CMK (cell line): ENCODE results near the gene VDR.
"Not testable (repeated sequence)": the region's sequence is repeated elsewhere in the genome, so short reads cannot be mapped to it uniquely, and the experiment has no call there.

ENCODE experiments used
- DNase-seq: peaks from one replicate; pipeline ENCODE4 v3.0.0-alpha.2; 2010; ENCODE audit warnings: low read depth

The VDR gene

GRCh38 chr12:47828008-47828975 is 76.5 kb downstream of the VDR start:
- no peak for DNase-seq

- no peak for DNase-seq
Observed at GRCh38 chr12:47825173-47825639, 79.6 kb downstream of the VDR start.

- no peak for DNase-seq
Observed at GRCh38 chr12:47824635-47825034, 80.2 kb downstream of the VDR start.

DNA sequence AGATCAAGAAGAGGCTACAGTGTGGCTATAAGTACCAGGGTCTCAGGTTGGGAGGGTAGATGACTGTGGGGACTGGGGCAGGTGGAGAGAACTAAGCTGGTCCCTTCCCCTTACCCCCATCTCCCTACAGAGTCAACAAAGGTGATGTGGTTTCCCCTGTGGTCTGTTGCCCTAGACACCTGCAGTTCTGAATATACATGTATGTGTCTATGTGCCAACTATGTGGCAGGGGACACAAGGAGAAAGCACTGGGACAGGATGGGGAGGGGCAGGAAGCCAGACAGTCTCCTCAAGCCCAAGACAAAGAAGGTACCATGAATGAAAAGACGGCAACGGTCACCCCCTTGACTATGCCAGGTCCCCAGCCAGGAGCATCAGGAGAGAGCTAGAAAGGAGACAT is 80.6 kb downstream of the VDR start:
- no peak for DNase-seq

DNA sequence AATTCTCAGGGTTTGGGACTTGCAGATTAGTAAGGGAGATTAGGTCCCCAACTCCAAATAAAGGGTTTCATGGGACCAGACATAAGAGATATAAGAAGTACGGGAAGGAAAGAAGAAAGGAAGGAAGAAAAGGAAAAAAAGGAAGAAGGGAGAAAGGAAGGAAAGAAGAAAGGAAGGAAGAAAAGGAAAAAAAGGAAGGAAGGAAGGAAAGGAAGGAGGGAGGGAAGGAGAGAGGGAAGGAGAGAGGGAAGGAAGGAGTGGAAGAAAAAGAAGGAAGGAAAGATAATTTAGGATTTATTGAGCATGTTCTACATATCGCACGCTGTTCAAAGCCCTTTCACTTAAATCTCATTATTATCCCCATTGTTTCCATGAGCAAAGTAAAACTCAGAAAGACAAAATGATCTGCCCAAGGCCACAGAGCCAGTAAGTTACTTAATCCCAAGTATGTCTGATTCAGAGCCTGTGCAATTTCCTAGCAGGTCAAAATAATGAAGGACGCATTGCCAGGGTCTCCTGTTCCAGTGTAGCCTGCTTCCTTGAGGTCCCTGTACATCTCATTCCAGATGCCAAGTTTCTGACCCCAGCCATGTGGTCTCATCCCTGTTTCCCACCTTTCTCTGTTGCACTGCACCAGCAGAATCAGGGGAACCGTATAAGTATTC is 81.2 kb downstream of the VDR start:
- DNase-seq = no peak

DNA sequence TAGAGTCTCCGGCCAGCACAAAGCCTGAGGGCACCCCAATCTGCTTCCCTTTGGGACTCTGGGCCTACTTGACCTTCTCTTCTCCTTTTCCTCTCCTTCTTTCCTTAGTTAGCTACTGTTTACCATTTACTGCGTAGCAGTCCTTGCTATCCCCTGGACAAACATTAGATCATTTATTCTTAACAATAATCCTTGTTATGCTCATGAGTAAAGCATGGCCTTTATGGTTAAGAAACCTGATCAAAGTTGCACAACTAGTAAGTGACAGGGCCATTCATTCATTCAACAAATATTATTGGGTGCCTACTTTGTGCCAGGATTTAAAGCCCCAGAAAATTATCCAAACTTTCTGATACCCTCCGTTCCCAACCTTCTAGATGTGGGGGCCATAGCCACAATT is 81.9 kb downstream of the VDR start:
- DNase-seq = no peak

DNA sequence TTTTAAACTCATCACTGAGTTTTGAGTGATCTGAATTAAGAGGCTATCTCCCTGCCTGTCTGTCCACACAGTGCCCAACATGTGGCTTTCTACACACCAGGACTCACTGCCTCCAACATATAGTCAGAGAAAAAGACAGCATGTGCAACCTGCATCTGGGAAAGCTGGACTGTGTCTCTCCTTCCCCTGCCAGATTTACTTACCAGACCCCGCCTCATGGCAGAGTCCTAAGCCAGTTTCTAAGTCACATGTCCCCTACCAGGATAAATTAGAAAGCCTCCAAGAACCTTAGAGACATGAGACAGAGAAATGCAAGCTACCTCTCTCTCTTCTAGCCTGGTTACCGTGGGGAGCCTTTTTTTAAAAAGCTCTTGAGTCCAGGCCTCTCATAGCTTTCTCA is 82.4 kb downstream of the VDR start:
- DNase-seq = no peak

DNA sequence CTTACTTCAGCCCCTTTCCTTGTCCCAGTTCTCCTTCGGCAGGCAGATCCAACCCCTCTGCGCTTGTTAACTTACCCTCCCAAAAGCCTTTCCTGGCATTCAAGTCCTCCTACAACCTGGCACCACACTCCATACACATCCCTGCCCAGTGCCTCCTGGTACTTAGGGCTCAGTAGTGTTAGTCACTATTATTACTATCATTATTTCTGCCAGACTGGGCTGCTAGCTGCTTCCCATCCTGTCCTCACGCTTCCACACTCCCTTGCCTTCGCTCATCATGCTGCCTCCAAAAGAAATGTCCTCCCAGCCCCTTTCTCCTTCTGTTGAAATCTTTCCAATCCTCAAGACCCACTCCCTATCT is 83.5 kb downstream of the VDR start:
- DNase-seq = no peak

- no peak for DNase-seq
Observed at GRCh38 chr12:47820631-47821345, 84.0 kb downstream of the VDR start.

DNA sequence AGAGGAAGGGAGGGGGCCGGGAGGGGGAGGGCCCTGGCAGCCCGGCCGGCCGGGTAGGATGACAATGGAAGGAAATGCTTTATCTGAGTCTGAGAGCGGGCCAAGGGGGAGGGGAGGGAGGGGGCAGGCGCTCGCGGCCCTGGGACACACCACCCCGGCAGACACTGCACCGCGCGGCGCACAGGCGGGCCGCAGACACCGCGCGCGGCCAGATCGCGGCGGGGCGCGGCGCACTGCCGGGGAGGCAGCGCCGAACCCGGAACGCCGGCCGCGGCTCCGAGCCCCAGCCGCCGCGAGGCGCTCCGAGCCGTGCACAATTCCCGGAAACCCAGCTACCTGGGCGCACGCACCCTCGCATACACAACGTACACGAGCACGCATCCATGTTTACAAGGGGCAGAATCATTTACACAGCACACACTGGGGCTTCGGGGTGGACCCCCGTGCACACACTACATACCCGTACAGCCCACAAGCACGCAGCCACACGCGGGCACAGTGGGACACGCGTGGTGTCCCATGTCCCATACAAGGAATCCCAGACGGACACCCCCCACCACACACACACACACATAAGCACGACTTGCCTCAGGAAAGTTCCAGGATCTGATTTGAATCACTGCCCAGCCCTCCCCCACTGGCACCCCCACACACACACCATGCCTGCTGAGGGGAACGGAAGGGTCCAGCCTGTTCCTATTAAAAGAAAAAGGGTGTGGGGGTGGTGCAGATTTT is 84.7 kb downstream of the VDR start, which contains the start of gene HDAC7:
Gene HDAC7 (minus strand): TSS at position 8 of the 735 bp plus-strand sequence. CDS start 118 bp downstream, outside the sequence.
- DNase-seq = no peak

- DNase-seq = no peak
Observed at GRCh38 chr12:47819138-47819895, 85.5 kb downstream of the VDR start.

DNA sequence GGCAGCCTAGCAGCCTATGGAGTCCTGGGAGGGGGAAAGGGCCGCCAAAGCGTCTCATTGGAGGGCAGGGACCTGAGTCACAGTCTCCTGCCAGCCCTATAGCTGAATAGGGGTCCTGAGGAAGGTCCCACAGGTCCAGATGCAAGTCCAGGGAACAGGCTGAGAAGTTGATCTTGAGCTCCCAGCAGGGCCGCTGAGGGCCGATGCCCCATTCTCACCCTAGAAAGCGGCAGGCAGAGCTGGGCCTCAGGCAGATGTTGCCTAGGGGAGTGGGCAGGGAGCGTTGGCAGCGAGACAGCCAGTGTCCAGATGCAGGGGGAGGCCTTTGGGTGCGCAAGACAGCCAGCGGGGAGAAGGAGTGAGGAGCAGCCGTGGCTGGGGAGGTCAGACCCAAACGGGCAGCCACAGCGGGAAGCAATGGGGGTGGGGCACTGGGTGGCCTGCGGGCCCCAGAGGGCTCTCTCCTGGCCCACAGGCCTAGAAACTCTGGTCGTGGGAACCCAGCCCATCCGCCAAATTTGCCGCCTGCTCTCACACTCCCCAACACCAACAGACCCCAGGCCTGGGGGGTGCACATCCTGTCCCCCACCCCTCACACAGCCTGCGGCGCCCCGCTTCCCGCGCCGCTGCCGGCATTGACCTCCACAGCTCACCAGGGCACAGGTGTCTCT is 86.2 kb downstream of the VDR start:
- DNase-seq = no peak

GRCh38 chr12:47818007-47818376 is 86.8 kb downstream of the VDR start:
- DNase-seq = no peak

DNA sequence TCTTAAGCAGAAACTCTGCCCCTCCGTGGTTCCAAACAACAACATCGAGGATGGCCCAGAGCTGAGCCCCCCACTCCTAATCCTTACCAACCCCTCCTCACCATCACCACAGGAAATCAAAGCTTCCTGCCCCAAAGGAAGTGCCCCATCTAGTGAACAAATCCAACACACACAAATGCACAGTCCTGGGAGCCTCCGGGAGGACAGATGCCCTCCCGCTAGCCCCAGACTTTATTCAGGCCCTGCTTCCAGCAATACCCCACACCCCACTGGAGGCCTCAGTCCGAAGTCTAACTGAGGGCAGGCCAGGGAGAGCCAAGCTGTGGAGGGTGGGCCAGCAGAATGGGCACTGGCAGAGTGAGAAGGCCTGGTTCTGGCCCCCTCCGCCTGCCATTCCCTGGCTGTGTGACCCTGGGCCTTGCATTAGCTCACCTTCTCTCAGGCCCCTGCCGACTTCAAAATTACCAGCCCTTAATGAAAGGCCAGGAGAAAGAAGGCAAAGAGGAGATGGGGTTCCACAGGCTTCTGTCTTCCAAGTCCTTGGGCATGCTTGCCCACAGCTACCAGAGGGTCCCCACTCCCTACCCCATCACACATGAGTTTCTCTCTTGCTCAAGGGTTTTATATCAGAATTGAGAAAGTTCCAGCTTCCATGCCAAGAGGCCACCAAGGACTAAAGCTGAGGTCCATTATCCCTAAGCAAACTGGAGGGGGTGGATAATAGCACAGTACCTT is 87.4 kb downstream of the VDR start:
- no peak for DNase-seq

- no peak for DNase-seq
Observed at GRCh38 chr12:47816403-47817271, 88.2 kb downstream of the VDR start.

- DNase-seq = not testable (repeated sequence)
Observed at GRCh38 chr12:47815447-47815846, 89.3 kb downstream of the VDR start.

DNA sequence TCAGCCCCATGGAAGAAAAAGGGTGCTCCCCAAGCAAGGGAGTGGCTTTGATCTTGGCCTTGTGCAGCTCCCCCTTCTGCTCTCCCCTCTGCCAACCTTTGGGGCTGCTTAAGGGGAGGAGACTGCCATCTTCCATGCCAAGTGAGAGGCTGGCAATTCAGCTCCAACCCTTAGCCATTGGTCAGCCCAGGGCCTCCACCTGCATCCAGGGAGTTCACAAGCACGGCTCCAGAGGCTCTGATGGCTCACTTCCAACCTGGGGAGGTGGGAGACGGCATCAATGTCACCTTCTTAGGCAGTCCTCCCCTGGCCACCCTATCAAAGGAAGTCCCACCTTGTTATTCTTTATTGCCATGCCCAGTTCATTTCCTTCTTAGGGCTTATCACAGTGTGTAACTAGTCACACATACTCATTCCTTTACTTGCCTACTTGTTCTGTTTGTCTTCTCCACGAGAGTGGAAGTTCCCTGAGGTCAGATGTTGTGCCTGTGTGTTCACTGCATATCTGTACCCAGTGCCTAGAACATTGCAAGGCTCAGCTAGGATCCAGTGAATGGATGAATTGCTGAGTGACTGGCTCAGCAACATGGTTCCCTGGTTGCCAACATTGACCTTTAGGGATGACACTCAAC is 90.1 kb downstream of the VDR start:
- no peak for DNase-seq

DNA sequence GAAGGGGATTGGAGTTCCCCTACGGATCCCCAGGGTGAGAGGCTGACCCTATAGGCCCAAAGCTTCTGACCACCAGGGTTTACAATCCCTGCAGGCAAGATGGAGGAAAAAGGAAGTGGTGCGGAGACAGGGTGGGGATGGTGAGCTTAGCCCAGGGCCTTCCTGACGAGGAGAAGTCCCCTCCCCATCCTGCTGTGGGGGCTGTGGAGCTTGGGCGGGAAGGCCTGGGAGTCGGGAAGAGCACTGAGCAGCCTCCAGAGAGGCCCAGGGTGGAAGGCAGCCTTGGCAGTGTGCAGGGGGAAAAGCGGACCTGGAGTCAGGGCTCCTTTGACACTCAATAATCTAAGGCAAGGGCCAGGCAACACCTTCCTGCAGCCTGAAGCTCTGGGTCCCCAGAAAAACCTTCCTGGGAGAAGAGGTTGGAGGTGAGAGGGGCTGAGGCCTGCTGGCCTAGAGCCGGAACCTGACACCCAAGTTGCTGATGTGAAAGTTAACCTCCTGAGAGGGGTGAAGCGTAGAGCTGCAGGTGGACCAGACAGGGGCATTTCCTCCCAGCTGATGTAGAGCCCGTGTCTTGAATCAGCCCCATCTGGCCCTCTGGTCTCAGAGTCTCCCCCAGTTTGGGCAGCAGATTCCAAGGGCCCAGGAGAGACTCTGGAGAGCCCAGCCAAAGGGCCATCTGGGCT is 91.1 kb downstream of the VDR start:
- peak; percentile 80 for DNase-seq
